HG03103 (cell line): Measurements from ENCODE around the gene FAM131A.

Source experiments
- ATAC-seq: cut with Tn5 transposase; IDR thresholded peaks from one replicate; pipeline ENCODE4 v1.9.1; 2021; ENCODE audit warnings: low read depth; ENCODE audit not compliant: unreplicated experiment

Gene FAM131A

GRCh38 chr3:184373422-184373821 lies 36.0 kb downstream of the FAM131A start:
- ATAC-seq = no peak

- no peak for ATAC-seq
These were observed 38.5 kb downstream of the FAM131A start for GRCh38 chr3:184375747-184376461.

- no peak for ATAC-seq
These were observed 40.0 kb downstream of the FAM131A start for GRCh38 chr3:184377374-184377773.

GRCh38 chr3:184377882-184378445 lies 40.6 kb downstream of the FAM131A start, which contains the start of gene THPO:
Gene THPO (minus strand): TSS chr3:184378207. CDS start chr3:184376259, 1,948 bp downstream.
- ATAC-seq = no peak

- ATAC-seq = no peak
These were observed 41.4 kb downstream of the FAM131A start for GRCh38 chr3:184378651-184379357.

GRCh38 chr3:184379358-184380184 lies 42.2 kb downstream of the FAM131A start, which contains the start of gene CHRD:
Gene CHRD (plus strand): TSS chr3:184380054. CDS start chr3:184380319, 265 bp downstream.
- no peak for ATAC-seq

- ATAC-seq = no peak
These were observed 42.8 kb downstream of the FAM131A start for GRCh38 chr3:184380185-184380626.

GRCh38 chr3:184380627-184381260 lies 43.3 kb downstream of the FAM131A start:
- ATAC-seq = no peak

- ATAC-seq = no peak
These were observed 44.1 kb downstream of the FAM131A start for GRCh38 chr3:184381261-184382224.

GRCh38 chr3:184382326-184383032 lies 45.1 kb downstream of the FAM131A start:
- ATAC-seq = no peak

GRCh38 chr3:184383033-184383740 lies 45.8 kb downstream of the FAM131A start:
- no peak for ATAC-seq

- no peak for ATAC-seq
These were observed 46.9 kb downstream of the FAM131A start for GRCh38 chr3:184384342-184384741.

GRCh38 chr3:184384856-184385422 lies 47.5 kb downstream of the FAM131A start:
- no peak for ATAC-seq

GRCh38 chr3:184386047-184386806 lies 48.8 kb downstream of the FAM131A start:
- ATAC-seq = no peak

- no peak for ATAC-seq
These were observed 49.8 kb downstream of the FAM131A start for GRCh38 chr3:184387174-184387714.

- ATAC-seq = no peak
These were observed 51.0 kb downstream of the FAM131A start for GRCh38 chr3:184388164-184388935.
